Astrocyte (in vitro differentiated cells and primary cell): ENCODE measurements around the gene CILP2. TPM values are rescaled to one million over a fixed set of nuclear protein-coding genes. Genes with fewer than 3 reads are reported as not detected.

ENCODE experiments used
- DNase-seq: peaks from one replicate; pipeline ENCODE4 v3.0.0-alpha.2; 2010; ENCODE audit warnings: low read depth
- FAIRE-seq: peaks from 2 replicates; lab custom pipeline; 2011; peaks lifted over from hg19 to GRCh38; lab: Jason Lieb, UNC
- H2AFZ ChIP-seq: 2 replicates; pipeline ENCODE4 v1.6.0; 2012; ENCODE audit warnings: low read depth, low read length, inconsistent platforms
- H3K27ac ChIP-seq: 2 replicates; pipeline ENCODE4 v1.5.1; 2011; ENCODE audit warnings: low read depth, low read length, inconsistent platforms
- H3K27me3 ChIP-seq: 2 replicates; pipeline ENCODE4 v1.6.0; 2011; ENCODE audit warnings: low read length, inconsistent platforms; ENCODE audit not compliant: insufficient read depth
- H3K36me3 ChIP-seq: 2 replicates; pipeline ENCODE4 v1.5.1; 2011; ENCODE audit warnings: low read length, inconsistent platforms; ENCODE audit not compliant: insufficient read depth
- H3K4me1 ChIP-seq: 2 replicates; pipeline ENCODE4 v1.5.1; 2011; ENCODE audit warnings: low read length, inconsistent platforms; ENCODE audit not compliant: insufficient read depth
- H3K4me2 ChIP-seq: 2 replicates; pipeline ENCODE4 v1.6.0; 2012; ENCODE audit warnings: low read length, inconsistent platforms
- H3K4me3 ChIP-seq: 2 replicates; pipeline ENCODE4 v1.5.1; 2011; ENCODE audit warnings: low read depth, mild to moderate bottlenecking, low read length, inconsistent platforms; ENCODE audit not compliant: insufficient read depth
- H3K79me2 ChIP-seq: 2 replicates; pipeline ENCODE4 v1.6.0; 2012; ENCODE audit warnings: mild to moderate bottlenecking, low read length, inconsistent platforms; ENCODE audit not compliant: insufficient read depth
- H3K9ac ChIP-seq: 2 replicates; pipeline ENCODE4 v1.6.0; 2012; ENCODE audit warnings: mild to moderate bottlenecking, low read length, inconsistent platforms
- H3K9me3 ChIP-seq: 2 replicates; pipeline ENCODE4 v1.5.1; 2012; ENCODE audit warnings: low read depth, mild to moderate bottlenecking, low read length, inconsistent platforms; ENCODE audit not compliant: insufficient read depth
- H4K20me1 ChIP-seq: 2 replicates; pipeline ENCODE4 v1.6.0; 2012; ENCODE audit warnings: low read length, inconsistent platforms; ENCODE audit not compliant: insufficient read depth
- H3K27ac Mint-ChIP-seq: one replicate; pipeline ENCODE4 v1.8.0; 2021; ENCODE audit warnings: mild to moderate bottlenecking, mixed read lengths; ENCODE audit not compliant: unreplicated experiment
- H3K27me3 Mint-ChIP-seq: one replicate; pipeline ENCODE4 v1.8.0; 2021; ENCODE audit warnings: low read depth, mixed read lengths; ENCODE audit not compliant: unreplicated experiment
- H3K36me3 Mint-ChIP-seq: one replicate; pipeline ENCODE4 v1.8.0; 2021; ENCODE audit warnings: low read depth, mixed read lengths; ENCODE audit not compliant: unreplicated experiment
- H3K4me1 Mint-ChIP-seq: one replicate; pipeline ENCODE4 v1.8.0; 2021; ENCODE audit warnings: low read depth, mixed read lengths; ENCODE audit not compliant: unreplicated experiment
- H3K4me3 Mint-ChIP-seq: one replicate; pipeline ENCODE4 v1.8.0; 2021; ENCODE audit warnings: mild to moderate bottlenecking, moderate library complexity, mixed read lengths; ENCODE audit not compliant: unreplicated experiment
- H3K9me3 Mint-ChIP-seq: one replicate; pipeline ENCODE4 v1.8.0; 2021; ENCODE audit warnings: mild to moderate bottlenecking, mixed read lengths; ENCODE audit not compliant: unreplicated experiment
- CTCF ChIP-seq: IDR thresholded peaks from 2 replicates; pipeline ENCODE4 v1.5.1; 2011; ENCODE audit warnings: low read depth, mild to moderate bottlenecking, inconsistent platforms, low read length, moderate library complexity; ENCODE audit not compliant: insufficient read depth
- EZH2 ChIP-seq: IDR thresholded peaks from 2 replicates; pipeline ENCODE4 v1.6.1; 2012; ENCODE audit warnings: mild to moderate bottlenecking, low read length, inconsistent platforms; ENCODE audit not compliant: insufficient read depth
- total RNA-seq: library from RNA; stranded (reverse); gene quantifications from 2 replicates; pipeline ENCODE4 v1.2.1, GENCODE V29; 2021

The CILP2 gene
- total RNA-seq, 1 donor from 2014 or later, result 3.9 TPM

GRCh38 chr19:19515642-19516519 is 22.2 kb upstream of the CILP2 start, which contains the start of gene NDUFA13:
NDUFA13 (plus strand) TSS chr19:19516225; CDS start chr19:19516239, 14 bp downstream.
- FAIRE-seq (no peak), DNase-seq (peak; percentile 80)
- Histone ChIP-seq H3K79me2 (peaks cover 41% of the 10 kb centered on the region), H3K4me2 (peak within 1 kb of the TSS; percentile 93), H3K4me3 (peak within 1 kb of the TSS; percentile 95), H3K4me1 (peaks cover 5% of the 10 kb centered on the region), H4K20me1 (peaks cover 16% of the 10 kb centered on the region), H2AFZ (peak within 1 kb of the TSS; percentile 96), H3K27me3 (no peaks in the 10 kb centered on the region), H3K9me3 (peaks cover 11% of the 10 kb centered on the region), H3K27ac (peak within 1 kb of the TSS; percentile 57), H3K36me3 (peaks cover 7% of the 10 kb centered on the region), H3K9ac (peak within 1 kb of the TSS; percentile 86)
- Mint-ChIP-seq H3K27me3 (no peaks in the 10 kb centered on the region), H3K9me3 (peaks cover 3% of the 10 kb centered on the region), H3K36me3 (peaks cover 10% of the 10 kb centered on the region), H3K4me1 (no peaks in the 10 kb centered on the region), H3K4me3 (peak within 1 kb of the TSS; percentile 93), H3K27ac (peak within 1 kb of the TSS; percentile 87)
- TF ChIP-seq EZH2, result no peak
- no peak for TF ChIP-seq CTCF

GRCh38 chr19:19517235-19517619 is 20.8 kb upstream of the CILP2 start:
- Histone ChIP-seq H4K20me1 (peaks cover 18% of the 10 kb centered on the region), H3K4me2 (peak overlapping the region; percentile 93), H3K4me3 (peak overlapping the region; percentile 21), H3K36me3 (peaks cover 7% of the 10 kb centered on the region), H3K9me3 (peaks cover 11% of the 10 kb centered on the region), H3K27me3 (no peaks in the 10 kb centered on the region), H3K9ac (no peak overlapping the region), H3K79me2 (peaks cover 53% of the 10 kb centered on the region), H3K27ac (no peak overlapping the region), H2AFZ (no peak overlapping the region), H3K4me1 (peaks cover 5% of the 10 kb centered on the region)
- no peaks in the 10 kb centered on the region for H3K27me3 Mint-ChIP-seq
- H3K27ac Mint-ChIP-seq, result no peak overlapping the region
- FAIRE-seq (no peak), DNase-seq (no peak)
- H3K4me3 Mint-ChIP-seq, result peak overlapping the region; percentile 93
- H3K36me3 Mint-ChIP-seq, result peaks cover 12% of the 10 kb centered on the region
- peaks cover 1% of the 10 kb centered on the region for H3K9me3 Mint-ChIP-seq
- TF ChIP-seq EZH2 (no peak), CTCF (no peak)
- no peaks in the 10 kb centered on the region for H3K4me1 Mint-ChIP-seq

GRCh38 chr19:19520989-19521388 is 17.1 kb upstream of the CILP2 start:
- H3K9ac ChIP-seq, result no peak overlapping the region
- H3K4me2 ChIP-seq, result no peak overlapping the region
- no peak overlapping the region for H2AFZ ChIP-seq
- DNase-seq (no peak), FAIRE-seq (no peak)
- H3K36me3 ChIP-seq, result peaks cover 7% of the 10 kb centered on the region
- peaks cover 53% of the 10 kb centered on the region for H4K20me1 ChIP-seq
- no peak overlapping the region for H3K27ac ChIP-seq
- H3K36me3 Mint-ChIP-seq, result peaks cover 9% of the 10 kb centered on the region
- no peaks in the 10 kb centered on the region for H3K4me1 Mint-ChIP-seq
- no peak overlapping the region for H3K4me3 ChIP-seq
- no peaks in the 10 kb centered on the region for H3K27me3 ChIP-seq
- no peaks in the 10 kb centered on the region for H3K4me1 ChIP-seq
- no peaks in the 10 kb centered on the region for H3K9me3 Mint-ChIP-seq
- peaks cover 85% of the 10 kb centered on the region for H3K79me2 ChIP-seq
- H3K4me3 Mint-ChIP-seq, result no peak overlapping the region
- TF ChIP-seq EZH2 (no peak), CTCF (no peak)
- H3K9me3 ChIP-seq, result no peaks in the 10 kb centered on the region
- H3K27me3 Mint-ChIP-seq, result no peaks in the 10 kb centered on the region
- no peak overlapping the region for H3K27ac Mint-ChIP-seq
